ENCODE results near the gene SURF1.

- TF ChIP-seq REST (IDR thresholded peaks at IDR 0.05; ENCODE audit: insufficient replicate concordance, low read depth) (no peak), CTCF (IDR thresholded peaks at IDR 0.05; ENCODE audit: insufficient read depth, low read length) (no peak), GABPA (IDR thresholded peaks at IDR 0.05; ENCODE audit: low read depth) (no peak), POLR2AphosphoS5 (IDR thresholded peaks at IDR 0.05; ENCODE audit: low read depth) (no peak), SPI1 (IDR thresholded peaks at IDR 0.05; ENCODE audit: borderline replicate concordance, low read depth) (no peak)
Measured at GRCh38 chr9:133333566-133333965, 22.7 kb downstream of the SURF1 start.

Measured in HL-60 (cell line).